ENCODE data around the gene ANKRD28. TPM values are rescaled to one million over a fixed set of nuclear protein-coding genes. Genes with fewer than 3 reads are reported as not detected.
"Not testable (repeated sequence)": the region's sequence is repeated elsewhere in the genome, so short reads cannot be mapped to it uniquely, and the experiment has no call there.

The ANKRD28 gene
- total RNA-seq, 1 experiment from 2014 or later: 273 TPM

- in situ Hi-C loops (cut with HindIII; ENCODE audit: low pct_unique_long_range_greater_than_20kb, low sequenced_read_pairs): no loop called here
- no peak for DNase-seq (ENCODE audit: low read depth, low spot score)
Measured at GRCh38 chr3:15783361-15783969, 14.3 kb downstream of the ANKRD28 start.

GRCh38 chr3:15782429-15782828 lies 15.3 kb downstream of the ANKRD28 start:
- in situ Hi-C loops (cut with HindIII; ENCODE audit: low pct_unique_long_range_greater_than_20kb, low sequenced_read_pairs): no loop called here
- no peak for DNase-seq (ENCODE audit: low read depth, low spot score)

- in situ Hi-C loops (cut with HindIII; ENCODE audit: low pct_unique_long_range_greater_than_20kb, low sequenced_read_pairs): no loop called here
Measured at GRCh38 chr3:15781637-15782402, 16.0 kb downstream of the ANKRD28 start.

GRCh38 chr3:15781131-15781530 lies 16.6 kb downstream of the ANKRD28 start:
- in situ Hi-C loops (cut with HindIII; ENCODE audit: low pct_unique_long_range_greater_than_20kb, low sequenced_read_pairs): no loop called here
- DNase-seq (ENCODE audit: low read depth, low spot score): no peak

More at GRCh38 chr3:15781637-15782402, 16.0 kb downstream of the ANKRD28 start:
- DNase-seq (ENCODE audit: low read depth, low spot score): peak; percentile 46

- in situ Hi-C loops (cut with HindIII; ENCODE audit: low pct_unique_long_range_greater_than_20kb, low sequenced_read_pairs): no loop called here
- DNase-seq (ENCODE audit: low read depth, low spot score): no peak
Measured at GRCh38 chr3:15779111-15779510, 18.7 kb downstream of the ANKRD28 start.

GRCh38 chr3:15778332-15778858 lies 19.4 kb downstream of the ANKRD28 start:
- in situ Hi-C loops (cut with HindIII; ENCODE audit: low pct_unique_long_range_greater_than_20kb, low sequenced_read_pairs): no loop called here
- DNase-seq (ENCODE audit: low read depth, low spot score): no peak

- DNase-seq (ENCODE audit: low read depth, low spot score); in situ Hi-C loops (cut with HindIII; ENCODE audit: low pct_unique_long_range_greater_than_20kb, low sequenced_read_pairs): not testable (repeated sequence)
Measured at GRCh38 chr3:15774931-15775560, 22.7 kb downstream of the ANKRD28 start.

- in situ Hi-C loops (cut with HindIII; ENCODE audit: low pct_unique_long_range_greater_than_20kb, low sequenced_read_pairs): no loop called here
Measured at GRCh38 chr3:15771444-15771843, 26.3 kb downstream of the ANKRD28 start.

GRCh38 chr3:15769256-15769915 lies 28.4 kb downstream of the ANKRD28 start:
- DNase-seq (ENCODE audit: low read depth, low spot score): no peak
- in situ Hi-C loops (cut with HindIII; ENCODE audit: low pct_unique_long_range_greater_than_20kb, low sequenced_read_pairs): no loop called here

More at GRCh38 chr3:15771444-15771843, 26.3 kb downstream of the ANKRD28 start:
- no peak for DNase-seq (ENCODE audit: low read depth, low spot score)

- peak; percentile 83 for DNase-seq (ENCODE audit: low read depth, low spot score)
- in situ Hi-C loops (cut with HindIII; ENCODE audit: low pct_unique_long_range_greater_than_20kb, low sequenced_read_pairs): no loop called here
Measured at GRCh38 chr3:15768421-15769255, 29.1 kb downstream of the ANKRD28 start.

GRCh38 chr3:15766406-15766805 lies 31.4 kb downstream of the ANKRD28 start:
- no peak for DNase-seq (ENCODE audit: low read depth, low spot score)
- in situ Hi-C loops (cut with HindIII; ENCODE audit: low pct_unique_long_range_greater_than_20kb, low sequenced_read_pairs): no loop called here

- in situ Hi-C loops (cut with HindIII; ENCODE audit: low pct_unique_long_range_greater_than_20kb, low sequenced_read_pairs): no loop called here
- no peak for DNase-seq (ENCODE audit: low read depth, low spot score)
Measured at GRCh38 chr3:15758295-15758694, 39.5 kb downstream of the ANKRD28 start.

GRCh38 chr3:15757824-15758223 lies 40.0 kb downstream of the ANKRD28 start:
- no peak for DNase-seq (ENCODE audit: low read depth, low spot score)
- in situ Hi-C loops (cut with HindIII; ENCODE audit: low pct_unique_long_range_greater_than_20kb, low sequenced_read_pairs): no loop called here

GRCh38 chr3:15756505-15756904 lies 41.3 kb downstream of the ANKRD28 start:
- in situ Hi-C loops (cut with HindIII; ENCODE audit: low pct_unique_long_range_greater_than_20kb, low sequenced_read_pairs): no loop called here
- peak; percentile 74 for DNase-seq (ENCODE audit: low read depth, low spot score)

- DNase-seq (ENCODE audit: low read depth, low spot score): no peak
- in situ Hi-C loops (cut with HindIII; ENCODE audit: low pct_unique_long_range_greater_than_20kb, low sequenced_read_pairs): no loop called here
Measured at GRCh38 chr3:15755780-15756179, 42.0 kb downstream of the ANKRD28 start.

GRCh38 chr3:15755181-15755580 lies 42.6 kb downstream of the ANKRD28 start:
- in situ Hi-C loops (cut with HindIII; ENCODE audit: low pct_unique_long_range_greater_than_20kb, low sequenced_read_pairs): no loop called here
- no peak for DNase-seq (ENCODE audit: low read depth, low spot score)

GRCh38 chr3:15754047-15754446 lies 43.7 kb downstream of the ANKRD28 start:
- peak; percentile 64 for DNase-seq (ENCODE audit: low read depth, low spot score)
- in situ Hi-C loops (cut with HindIII; ENCODE audit: low pct_unique_long_range_greater_than_20kb, low sequenced_read_pairs): no loop called here

All from SK-MEL-5 (cell line).